K562 (cell line): ENCODE results near the gene TNPO3. TPM values are rescaled to one million over a fixed set of nuclear protein-coding genes. Genes with fewer than 3 reads are reported as not detected.

Source experiments
- ATAC-seq: fragments of 200-7000 bp; cut with Tn5 transposase; 3 replicates; pipeline ENCODE4 v1.9.1; 2020; ENCODE audit warnings: moderate library complexity
- BruUV-seq: library from RNA; stranded (reverse); fragments of 400-500 nt; replicated peaks from 2 replicates; lab custom pipeline; 2021; lab: Mats Ljungman, UMichigan
- CTCF ChIA-PET: fragments of 300-600 bp; formaldehyde crosslinking; extraction: SDS; loops from one replicate; lab custom pipeline; 2021; ENCODE audit warnings: low intra/inter-chr PET ratio; lab: Yijun Ruan, JAX
- POLR2A ChIA-PET: fragments of 300-600, 350-650 bp; sonication (Branson Sonifier 250); formaldehyde crosslinking; extraction: SDS; loops from one replicate; lab custom pipeline; 2021; ENCODE audit warnings: antibody characterized with exemption, inconsistent platforms; lab: Yijun Ruan, JAX
- DNase-seq, 4 experiments: peaks; one replicate each; pipeline versions ENCODE4 v3.0.0 to v3.0.0-alpha.2; 2011 to 2018; ENCODE audit warnings: low spot score in 3 of 4, mixed read lengths in 3 of 4; ENCODE audit errors: extremely low read depth in 1 of 4
- FAIRE-seq: peaks from 2 replicates; lab custom pipeline; 2011; peaks lifted over from hg19 to GRCh38; lab: Jason Lieb, UNC
- H2AFZ ChIP-seq: 2 replicates; pipeline ENCODE4 v1.6.0; 2011; ENCODE audit warnings: low read depth, low read length, control low read depth, inconsistent platforms
- H3K27ac ChIP-seq: fragments of 200-600 bp; 3 replicates; pipeline ENCODE4 v1.8.0; 2011; ENCODE audit warnings: low read depth, mild to moderate bottlenecking, control low read depth, inconsistent platforms, low read length, moderate library complexity, mixed read lengths; ENCODE audit errors: extremely low read depth
- H3K27me3 ChIP-seq, 2 experiments: fragments of 300-600 bp in 1 of 2; 2 replicates in 1 of 2; 3 replicates in 1 of 2; pipeline versions ENCODE4 v1.6.0 to v1.8.0; 2011; ENCODE audit warnings: inconsistent platforms in 2 of 2, low read length in 2 of 2, mild to moderate bottlenecking in 1 of 2, mixed read lengths in 1 of 2, moderate library complexity in 1 of 2; ENCODE audit not compliant: control insufficient read depth in 2 of 2, insufficient read depth in 2 of 2
- H3K36me3 ChIP-seq: fragments of 300-600 bp; 3 replicates; pipeline ENCODE4 v1.8.0; 2011; ENCODE audit warnings: mild to moderate bottlenecking, low read length, inconsistent platforms; ENCODE audit not compliant: control insufficient read depth, insufficient read depth
- H3K4me1 ChIP-seq, 2 experiments: fragments of 200-600 bp in 1 of 2; replicated peaks in 1 of 2; 2 replicates in 1 of 2; 3 replicates in 1 of 2; pipeline versions ENCODE4 v1.5.1 to v1.8.0; 2011; ENCODE audit warnings: inconsistent platforms in 2 of 2, low read length in 2 of 2, mild to moderate bottlenecking in 1 of 2, mixed read lengths in 1 of 2, moderate library complexity in 1 of 2; ENCODE audit not compliant: control insufficient read depth in 2 of 2, insufficient read depth in 2 of 2
- H3K4me2 ChIP-seq: 2 replicates; pipeline ENCODE4 v1.6.1; 2011; ENCODE audit warnings: low read length, control low read depth, inconsistent platforms, mixed read lengths; ENCODE audit not compliant: insufficient read depth
- H3K4me3 ChIP-seq: fragments of 200-600 bp; sonication (generic), shearing (Covaris generic); 2 replicates; pipeline ENCODE4 v1.5.1; 2016; ENCODE audit warnings: control low read depth, inconsistent platforms
- H3K79me2 ChIP-seq: fragments of 200-600 bp; 3 replicates; pipeline ENCODE4 v1.8.0; 2011; ENCODE audit warnings: low read length, inconsistent platforms; ENCODE audit not compliant: control insufficient read depth, insufficient read depth
- H3K9ac ChIP-seq, 2 experiments: 2 replicates each; pipeline versions ENCODE4 v1.6.0 to v1.6.1; 2011; ENCODE audit warnings: low read depth in 2 of 2, low read length in 2 of 2, control low read depth in 1 of 2, inconsistent platforms in 1 of 2, mild to moderate bottlenecking in 1 of 2, mixed read lengths in 1 of 2; ENCODE audit not compliant: insufficient read depth in 1 of 2
- H3K9me1 ChIP-seq: one replicate; pipeline ENCODE4 v1.6.0; 2011; ENCODE audit warnings: inconsistent platforms, mild to moderate bottlenecking, low read length, moderate library complexity; ENCODE audit not compliant: control insufficient read depth, insufficient read depth
- H3K9me3 ChIP-seq: replicated peaks from 2 replicates; pipeline ENCODE4 v1.5.1; 2011; ENCODE audit warnings: low read depth, low read length, inconsistent platforms; ENCODE audit not compliant: control insufficient read depth, insufficient read depth
- H4K20me1 ChIP-seq: replicated peaks from 2 replicates; pipeline ENCODE4 v1.6.1; 2011; ENCODE audit warnings: low read length, inconsistent platforms, mixed read lengths; ENCODE audit not compliant: control insufficient read depth, insufficient read depth
- ATF7 ChIP-seq: fragments of 450-650 bp; IDR thresholded peaks from 2 replicates; pipeline ENCODE4 v1.7.1; 2014; ENCODE audit warnings: mild to moderate bottlenecking, moderate library complexity
- BHLHE40 ChIP-seq: IDR thresholded peaks from 2 replicates; pipeline ENCODE4 v1.6.1; 2011; ENCODE audit warnings: low read length, improper control_type of control experiment
- ETV1 ChIP-seq: fragments of 450-650 bp; conservative IDR thresholded peaks from 2 replicates; pipeline ENCODE4 v1.6.1; 2016; ENCODE audit warnings: missing genetic modification characterization, control low read depth, low read depth, missing compliant biosample characterization
- FOXA1 ChIP-seq: fragments of 450-650 bp; IDR thresholded peaks from 2 replicates; pipeline ENCODE4 v1.6.1; 2016; ENCODE audit warnings: mild to moderate bottlenecking, borderline replicate concordance
- FOXK2 ChIP-seq, 2 experiments: fragments of 450-650 bp; IDR thresholded peaks in 1 of 2; conservative IDR thresholded peaks in 1 of 2; 2 replicates each; pipeline ENCODE4 v1.6.1; 2016; ENCODE audit warnings: low read depth in 2 of 2, mild to moderate bottlenecking in 1 of 2
- ILF3 ChIP-seq: fragments of 450-650 bp; IDR thresholded peaks from 2 replicates; pipeline ENCODE4 v1.6.1; 2018; ENCODE audit warnings: antibody characterized with exemption, mild to moderate bottlenecking, moderate library complexity, borderline replicate concordance
- KDM1A ChIP-seq, 2 experiments: fragments of 450-650 bp; IDR thresholded peaks; 2 replicates each; pipeline ENCODE4 v1.6.1; 2016; ENCODE audit warnings: mild to moderate bottlenecking in 2 of 2
- MAFK ChIP-seq: IDR thresholded peaks from 2 replicates; pipeline ENCODE4 v1.6.1; 2011; ENCODE audit warnings: low read length, improper control_type of control experiment
- MBD2 ChIP-seq: sonication (generic); IDR thresholded peaks from 2 replicates; pipeline ENCODE4 v1.6.1; 2016; ENCODE audit warnings: low read depth, borderline replicate concordance
- MCM2 ChIP-seq: fragments of 450-650 bp; IDR thresholded peaks from 2 replicates; pipeline ENCODE4 v1.6.1; 2017; ENCODE audit warnings: low read depth, mild to moderate bottlenecking
- NR1H2 ChIP-seq: sonication (generic); formaldehyde crosslinking; IDR thresholded peaks from 2 replicates; pipeline ENCODE4 v1.4.0; 2020; ENCODE audit warnings: mild to moderate bottlenecking, missing genetic modification reagents
- PTRF ChIP-seq: fragments of 450-650 bp; IDR thresholded peaks from 2 replicates; pipeline ENCODE4 v1.6.1; 2016; ENCODE audit warnings: mild to moderate bottlenecking, missing genetic modification characterization, missing compliant biosample characterization
- PURB ChIP-seq: sonication (generic); formaldehyde crosslinking; IDR thresholded peaks from 2 replicates; pipeline ENCODE4 v1.9.0; 2021; ENCODE audit warnings: low read depth, mild to moderate bottlenecking, missing genetic modification reagents
- RHOXF2B ChIP-seq: fragments of 250-450 bp; sonication (Bioruptor Pico); conservative IDR thresholded peaks from 2 replicates; pipeline ENCODE4 v1.5.1; 2021
- SIN3A ChIP-seq, 2 experiments: fragments of 150-350 bp in 1 of 2; IDR thresholded peaks; 2 replicates each; pipeline ENCODE4 v1.6.1; 2011 to 2016; ENCODE audit warnings: borderline replicate concordance in 2 of 2, low read depth in 2 of 2, low read length in 2 of 2, mild to moderate bottlenecking in 2 of 2, moderate library complexity in 2 of 2; ENCODE audit not compliant: control insufficient read depth in 1 of 2
- SMARCC2 ChIP-seq: fragments of 450-650 bp; IDR thresholded peaks from 2 replicates; pipeline ENCODE4 v1.6.1; 2017; ENCODE audit warnings: antibody characterized with exemption, moderate library complexity, mild to moderate bottlenecking, low read depth
- ZNF431 ChIP-seq: sonication (generic); formaldehyde crosslinking; IDR thresholded peaks from 2 replicates; pipeline ENCODE4 v1.8.0; 2022; ENCODE audit warnings: mild to moderate bottlenecking, missing genetic modification reagents
- WGBS: fragments of 100-300 bp; shearing (Covaris generic); methylation state at CpG from one replicate; pipeline ENCODE4 v1.1.6; 2016; ENCODE audit warnings: low coverage, mixed read lengths; ENCODE audit not compliant: insufficient coverage; ENCODE audit errors: missing lambda C conversion rate; 5-methylcytosine and 5-hydroxymethylcytosine counted together
- in situ Hi-C: fragments of 300-500 bp; cut with MboI; formaldehyde crosslinking; loops from 4 replicates; pipeline ENCODE4 v1.15.0; 2018; ENCODE audit warnings: inconsistent platforms, mixed read lengths
- intact Hi-C: fragments of 100-400 bp; cut with micrococcal nuclease; formaldehyde crosslinking; loops from 2 replicates; pipeline ENCODE4 v1.14.2; 2022
- polyA plus RNA-seq, 8 experiments: library from polyadenylated mRNA; depleted of rRNA in 4 of 8; stranded (reverse) in 5 of 8; unstranded in 3 of 8; fragments of >200 nt; fragmentation: Nextera tagmentation in 2 of 8; fragmentation: Illumina TruSeq in 1 of 8; extraction: Ambion mirVana in 2 of 8; extraction: Trizol in 1 of 8; gene quantifications; 2 replicates each; pipeline versions ENCODE4 v1.2.1 to v1.2.3, GENCODE V29; 2011 to 2014; ENCODE audit warnings: inconsistent platforms in 1 of 8, missing spikeins in 1 of 8
- total RNA-seq, 7 experiments: library from RNA; depleted of rRNA in 6 of 7; stranded (reverse); fragments of >200 nt in 6 of 7; fragmentation: Illumina TruSeq in 2 of 7; extraction: Trizol in 2 of 7; gene quantifications; 2 replicates each; pipeline versions ENCODE4 v1.2.1 to v1.2.3, GENCODE V29; 2011 to 2021; ENCODE audit warnings: low replicate concordance in 1 of 7
- TF ChIP-seq, protein P1 (sequence below): fragments of 250-450 bp; sonication (Bioruptor Pico); IDR thresholded peaks from 2 replicates; pipeline ENCODE4 v1.8.0; 2022; ENCODE audit warnings: moderate library complexity, mild to moderate bottlenecking, inconsistent platforms

Gene TNPO3
- total and polyA plus RNA-seq, 9 of the 15 experiments (the other 6 are each of a cell fraction or from before 2014, with no cell fraction given): 35.8 to 125 (median 110) TPM

- FAIRE-seq: no peak
- no peaks in the 10 kb centered on the region for H3K9me3 ChIP-seq
- in situ Hi-C loops: no loop called here
- H3K79me2 ChIP-seq: no peaks in the 10 kb centered on the region
- peaks cover 0 to 10% of the 10 kb centered on the region in 2 experiments; a peak in 1 of 5 replicates for H3K4me1 ChIP-seq
- 0 out of 2 replicates have a peak, but pooled peaks cover 4% of the 10 kb centered on the region for H4K20me1 ChIP-seq
- no peak overlapping the region for H3K4me3 ChIP-seq
- DNase-seq: no peak
- H3K36me3 ChIP-seq: no peaks in the 10 kb centered on the region
- no peak for TF ChIP-seq PTRF (tag)
- no peak for TF ChIP-seq ATF7
- TF ChIP-seq RHOXF2B (CRISPR knock-in tag): no peak
- no peak for TF ChIP-seq MCM2
- no peak for TF ChIP-seq ETV1
- no peak for TF ChIP-seq PURB (CRISPR knock-in tag)
- no peak for TF ChIP-seq FOXA1
- TF ChIP-seq ZNF431: no peak
- TF ChIP-seq SIN3A (IDR thresholded peaks at IDR 0.05; ENCODE audit: borderline replicate concordance in 2 of 2, control insufficient read depth in 1 of 2, low read depth in 2 of 2, low read length in 2 of 2): no peak
- TF ChIP-seq, protein P1, sequence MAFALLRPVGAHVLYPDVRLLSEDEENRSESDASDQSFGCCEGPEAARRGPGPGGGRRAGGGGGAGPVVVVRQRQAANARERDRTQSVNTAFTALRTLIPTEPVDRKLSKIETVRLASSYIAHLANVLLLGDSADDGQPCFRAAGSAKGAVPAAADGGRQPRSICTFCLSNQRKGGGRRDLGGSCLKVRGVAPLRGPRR (CRISPR knock-in tag): no peak
- no peak for TF ChIP-seq BHLHE40
- no peak for TF ChIP-seq FOXK2 (conservative IDR thresholded peaks at IDR 0.05 in 1 of 2, IDR thresholded peaks at IDR 0.05 in 1 of 2; ENCODE audit: low read depth in 2 of 2)
- no peak for TF ChIP-seq SMARCC2
- TF ChIP-seq MAFK: no peak
- TF ChIP-seq NR1H2: no peak
- no peak for TF ChIP-seq KDM1A (IDR thresholded peaks at IDR 0.05)
- TF ChIP-seq MBD2: no peak
- no peak for TF ChIP-seq ILF3
- ChIA-PET CTCF (no interaction called here), POLR2A (interaction anchor here (0.9 to 2.5 kb wide), 4 partner anchors 11 to 119 kb away, joined by 3 to 8 read pairs (median 4); partner anchors contain the start of gene KCP)
- BruUV-seq: no TSS peak
- no peak for ATAC-seq
- H3K27me3 ChIP-seq: peaks cover 65 to 88% of the 10 kb centered on the region in 2 experiments
- H3K4me2 ChIP-seq: no peak overlapping the region
- intact Hi-C loops: no loop called here
- WGBS: 14% methylated on average over 4 of the region's 4 CpGs
- no peak overlapping the region for H3K27ac ChIP-seq
- H2AFZ ChIP-seq: no peak overlapping the region
- H3K9me1 ChIP-seq: no peaks in the 10 kb centered on the region
- H3K9ac ChIP-seq: no peak overlapping the region
These were observed 122.1 kb downstream of the TNPO3 start for GRCh38 chr7:128932862-128933179.
